ENCODE data around the gene ADGRB2.
"Not testable (repeated sequence)": the region's sequence is repeated elsewhere in the genome, so short reads cannot be mapped to it uniquely, and the experiment has no call there.

Gene ADGRB2

GRCh38 chr1:31718327-31718897, 45.7 kb downstream of the ADGRB2 start:
- no peak for DNase-seq

- peak; percentile 65 for DNase-seq
Observed at GRCh38 chr1:31717341-31717740, 46.8 kb downstream of the ADGRB2 start.

GRCh38 chr1:31715873-31716220, 48.3 kb downstream of the ADGRB2 start:
- DNase-seq, result no peak

GRCh38 chr1:31715087-31715872, 48.9 kb downstream of the ADGRB2 start:
- DNase-seq, result peak; percentile 76

DNA sequence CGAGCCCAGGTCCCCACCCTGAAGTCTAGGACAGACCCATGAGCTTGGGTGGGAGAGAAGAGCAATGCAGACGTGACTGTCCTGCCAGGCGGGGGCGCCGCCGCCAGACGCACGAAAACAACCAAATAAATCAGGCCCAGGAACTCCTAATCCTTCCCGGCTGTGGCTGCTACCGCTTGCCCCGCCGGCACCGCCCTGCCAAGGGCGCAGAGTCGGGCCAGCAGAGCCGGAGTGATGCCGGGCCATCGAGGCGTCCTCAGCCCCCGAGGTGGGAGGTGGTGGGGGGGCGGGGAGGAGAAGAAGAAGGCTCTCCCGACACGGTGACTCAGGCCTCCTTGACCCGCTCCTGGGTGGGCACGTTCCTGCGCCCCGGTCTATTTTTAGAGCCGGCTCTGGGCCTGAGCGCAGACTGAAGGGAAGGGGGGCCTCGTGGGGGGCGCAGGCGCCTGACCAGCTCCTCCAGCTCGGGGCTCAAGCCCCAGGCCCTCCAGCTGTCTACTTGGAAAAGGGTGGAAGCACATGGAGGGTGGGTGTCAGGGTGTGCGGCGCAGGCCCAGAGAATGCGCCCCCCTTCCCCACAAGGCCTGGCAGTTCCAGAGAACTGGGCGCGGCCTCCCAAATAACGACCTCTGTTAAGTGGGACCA, 49.6 kb downstream of the ADGRB2 start:
- DNase-seq, result peak; percentile 69

- DNase-seq, result no peak
Observed at GRCh38 chr1:31712630-31713029, 51.5 kb downstream of the ADGRB2 start.

DNA sequence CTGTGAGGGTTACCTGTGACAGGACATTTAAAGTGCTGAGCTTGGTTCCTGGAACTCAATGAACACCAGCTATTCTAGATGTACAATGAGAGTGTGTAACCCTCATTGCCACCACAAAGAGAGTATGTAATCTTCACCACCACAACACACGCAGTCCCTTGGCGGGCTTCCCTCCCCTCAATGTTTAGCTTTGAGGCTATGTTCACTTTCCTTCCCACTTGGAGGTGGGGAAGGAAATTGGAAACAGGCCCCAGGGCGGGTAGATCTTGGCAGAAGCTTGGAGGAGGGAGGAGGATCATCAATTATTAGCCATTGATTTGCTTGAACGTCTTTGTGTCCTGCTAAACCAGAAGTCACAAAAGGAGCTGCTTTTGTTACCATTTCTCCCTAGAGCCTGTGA, 52.1 kb downstream of the ADGRB2 start:
- DNase-seq, result no peak

DNA sequence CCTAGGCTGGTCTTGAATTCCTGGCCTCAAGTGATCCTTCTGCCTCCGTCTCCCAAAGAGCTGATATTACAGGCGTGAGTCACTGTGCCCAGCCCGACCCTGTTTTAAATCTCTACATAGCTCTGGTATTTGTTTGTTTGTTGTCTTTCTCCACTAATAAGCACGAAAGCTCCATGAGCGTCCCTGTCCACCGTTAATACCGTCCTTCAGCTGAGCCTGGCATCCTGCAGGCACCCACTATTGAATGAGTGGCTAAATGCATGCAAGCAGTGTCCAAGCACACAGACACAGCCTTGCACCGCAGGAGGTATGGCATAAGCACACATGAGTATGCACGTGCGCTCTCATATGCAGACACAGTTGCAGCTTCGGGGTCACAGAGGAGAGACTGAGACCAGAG, 55.8 kb downstream of the ADGRB2 start:
- no peak for DNase-seq

DNA sequence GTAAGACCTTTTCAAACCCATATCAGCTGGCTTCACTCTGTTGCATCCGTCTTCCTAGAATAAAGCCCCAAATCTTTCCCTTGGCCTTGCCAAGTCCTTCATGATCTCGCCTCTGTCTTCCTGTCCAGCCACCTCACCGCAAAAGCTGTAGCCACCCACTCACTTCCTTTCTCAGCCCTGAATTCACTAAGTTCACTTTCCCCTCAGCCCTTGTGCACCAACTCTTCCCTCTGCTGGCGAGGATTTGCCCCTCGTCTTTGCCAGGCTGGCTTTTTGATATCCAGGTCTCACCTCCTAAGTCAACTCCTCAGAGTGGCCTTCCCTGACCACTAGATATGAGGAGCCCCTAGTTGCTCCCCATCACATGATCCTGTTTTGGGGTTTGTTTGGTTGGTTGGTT, 56.4 kb downstream of the ADGRB2 start:
- peak; percentile 63 for DNase-seq

DNA sequence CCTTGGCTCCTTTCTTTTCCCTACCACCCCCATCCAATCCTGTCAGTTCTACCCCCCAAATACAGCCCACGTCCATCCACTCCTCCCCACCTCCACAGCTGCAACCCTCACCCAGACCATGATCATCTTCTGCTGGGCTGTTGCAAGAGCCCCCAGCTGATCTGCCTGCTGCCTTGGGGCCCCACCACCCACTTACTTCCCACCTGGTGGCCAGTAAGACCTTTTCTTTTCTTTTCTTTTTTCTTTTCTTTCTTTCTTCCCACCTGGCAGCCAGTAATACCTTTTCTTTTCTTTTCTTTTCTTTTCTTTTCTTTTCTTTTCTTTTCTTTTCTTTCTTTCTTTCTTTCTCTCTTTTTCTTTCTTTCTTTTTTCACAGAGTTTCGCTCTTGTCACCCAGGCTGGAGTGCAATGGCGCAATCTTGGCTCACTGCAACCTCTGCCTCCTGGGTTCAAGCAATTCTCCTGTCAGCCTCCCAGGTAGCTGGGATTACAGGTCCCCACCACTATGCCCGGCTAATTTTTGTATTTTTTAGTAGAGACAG, 57.0 kb downstream of the ADGRB2 start:
- DNase-seq, result not testable (repeated sequence)

- DNase-seq, result no peak
Observed at GRCh38 chr1:31706384-31707058, 57.6 kb downstream of the ADGRB2 start.

DNA sequence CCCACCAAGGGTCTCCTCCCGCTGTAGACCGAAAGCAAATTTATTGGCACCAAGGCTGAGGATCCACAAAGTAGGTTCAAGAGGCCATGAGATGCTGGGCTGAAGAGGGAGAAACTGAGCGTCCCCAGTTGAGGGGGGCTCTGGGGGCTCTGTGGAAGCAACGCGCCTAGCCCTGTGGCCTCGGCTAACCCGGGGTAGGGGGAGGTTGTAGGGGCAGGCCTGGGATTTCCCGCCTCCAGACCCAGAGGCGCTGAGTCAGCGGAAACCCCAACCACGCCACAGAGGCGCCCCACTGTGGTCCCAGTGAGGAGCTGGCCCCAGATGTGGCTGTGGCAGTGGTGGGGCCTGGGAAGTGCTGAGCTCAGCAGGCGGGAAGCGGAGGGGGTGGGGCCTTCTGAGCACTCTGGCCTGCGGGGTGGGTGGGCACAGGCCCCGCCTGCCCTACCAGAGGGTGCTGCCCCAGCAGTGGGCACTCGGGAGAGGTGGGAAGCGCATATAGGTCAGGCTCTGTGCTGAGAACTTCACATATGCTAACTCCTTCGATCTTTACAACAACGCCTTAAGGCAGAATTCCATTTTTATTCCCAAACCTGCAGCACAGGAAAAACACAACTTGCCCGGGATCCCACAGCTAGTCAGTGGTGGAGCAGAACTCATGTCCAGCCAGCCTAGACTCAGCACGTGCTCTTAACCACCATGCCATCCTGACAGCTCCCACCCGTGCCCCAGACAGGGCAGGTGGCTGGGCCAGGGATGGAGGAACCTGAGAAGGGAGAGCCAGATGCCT, 58.9 kb downstream of the ADGRB2 start:
- DNase-seq, result peak; percentile 89

GRCh38 chr1:31704271-31705079, 59.7 kb downstream of the ADGRB2 start:
- DNase-seq, result peak; percentile 37

DNA sequence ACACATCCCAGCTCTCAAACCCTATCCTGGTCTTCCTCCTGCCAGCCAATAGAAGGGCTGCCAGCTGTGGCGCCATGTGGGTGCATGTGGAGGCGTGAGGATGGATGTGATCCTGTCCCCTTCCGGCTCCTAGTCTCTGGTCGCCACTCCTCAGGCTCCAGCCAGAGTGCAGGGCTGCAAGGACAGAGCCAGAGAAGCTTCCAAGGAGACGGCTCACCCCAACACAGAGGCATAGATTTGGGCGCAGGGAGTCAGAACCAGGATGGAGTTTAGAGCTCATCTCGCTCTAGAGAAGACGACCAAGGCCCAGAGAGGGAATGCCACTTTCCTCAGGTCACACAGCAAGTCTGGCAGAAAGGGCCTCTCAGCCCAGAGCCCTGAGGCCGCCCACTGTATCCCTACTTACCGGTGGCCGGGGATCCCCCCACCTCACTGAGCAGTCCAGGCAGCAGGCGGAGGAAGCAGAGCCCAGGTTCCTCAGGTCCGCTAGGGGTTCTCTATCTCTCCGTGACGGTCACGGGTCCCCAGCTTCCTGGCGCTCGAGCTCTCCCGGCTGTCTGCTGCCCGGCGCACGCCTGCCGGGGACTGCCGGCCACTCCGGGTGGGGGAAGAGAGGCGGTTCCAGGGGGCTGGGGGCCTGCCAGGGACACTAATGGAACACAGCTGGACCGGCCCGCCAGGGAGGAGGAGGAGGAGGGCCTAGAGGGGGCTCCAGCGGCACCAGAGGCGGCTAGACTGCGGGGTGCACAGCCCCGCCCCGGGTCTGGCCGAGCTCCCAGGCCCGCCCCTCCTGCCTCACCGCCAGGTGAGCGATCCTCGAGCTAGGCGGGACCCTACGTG, 60.5 kb downstream of the ADGRB2 start, which contains the start of gene COL16A1:
Gene COL16A1 (minus strand): TSS at position 587 of the 840 bp plus-strand sequence. CDS start 1,824 bp downstream, outside the sequence.
- DNase-seq, result no peak

- DNase-seq, result no peak
Observed at GRCh38 chr1:31702836-31703404, 61.2 kb downstream of the ADGRB2 start.

- peak; percentile 97 for DNase-seq
Observed at GRCh38 chr1:31701091-31701736, 62.9 kb downstream of the ADGRB2 start.

DNA sequence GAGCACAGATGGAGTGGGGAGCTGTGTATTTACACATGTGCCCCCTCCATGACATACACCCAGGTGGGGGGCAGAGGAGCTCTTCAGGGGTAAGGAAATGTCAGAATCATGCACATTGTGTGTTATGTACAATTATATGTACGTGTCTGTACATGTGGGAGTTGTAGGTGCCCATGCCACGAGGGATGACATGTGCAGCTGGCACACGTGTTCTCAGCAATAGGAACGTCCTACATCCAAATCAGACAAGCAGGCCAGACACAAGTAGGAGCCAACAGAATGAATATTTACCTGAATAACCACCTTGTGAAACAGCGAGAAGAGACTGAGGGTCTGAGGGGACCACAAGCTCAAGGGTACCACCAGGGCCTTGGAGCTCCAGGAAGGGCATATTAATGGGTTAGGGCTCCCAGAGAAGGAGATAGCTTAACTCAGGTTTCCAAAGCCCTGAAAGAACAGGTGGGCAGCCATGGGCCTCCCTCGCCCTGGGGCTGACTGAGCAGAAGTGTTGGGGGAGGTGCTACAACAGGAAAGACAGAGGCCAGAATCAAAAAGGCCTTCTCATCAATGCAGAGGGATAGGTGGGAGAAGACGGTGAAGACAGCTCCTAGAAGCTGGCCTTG, 63.6 kb downstream of the ADGRB2 start:
- peak; percentile 34 for DNase-seq

DNA sequence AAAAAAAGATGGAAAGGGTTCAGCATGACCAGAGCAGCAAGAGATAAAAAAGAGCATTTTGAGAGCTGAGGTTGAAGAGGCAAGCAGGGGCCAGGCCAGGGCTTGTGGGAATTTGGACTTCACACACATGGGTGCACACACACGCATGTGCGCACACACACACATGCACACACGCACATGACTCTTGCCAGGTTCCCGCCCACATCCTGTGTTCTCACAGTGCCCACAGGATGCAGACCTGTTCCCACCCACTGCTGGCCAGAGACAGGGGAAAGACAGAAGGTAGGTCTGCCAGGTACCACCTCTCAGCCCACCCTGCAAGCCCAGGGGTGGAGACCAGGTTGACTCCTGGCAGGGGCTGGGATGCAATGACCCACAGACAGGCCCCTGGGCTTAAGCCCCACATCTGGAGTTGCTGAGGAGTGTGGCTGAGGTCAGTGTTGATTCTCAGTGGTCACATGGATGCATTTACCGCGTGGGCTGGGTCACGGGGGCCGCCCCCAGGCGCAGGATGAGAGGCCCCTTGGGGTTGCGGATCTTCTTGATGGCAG, 64.7 kb downstream of the ADGRB2 start:
- DNase-seq, result no peak

All from RPMI8226 (cell line).